SU-DHL-6 (cell line): Measurements from ENCODE around the gene KLF1.
"Not testable (repeated sequence)": the region's sequence is repeated elsewhere in the genome, so short reads cannot be mapped to it uniquely, and the experiment has no call there.

Experiments used
- CTCF ChIP-seq: fragments of 200-600 bp; sonication (generic); IDR thresholded peaks from one replicate; pipeline ENCODE4 v1.5.1; 2017; ENCODE audit warnings: antibody characterized with exemption, mild to moderate bottlenecking, low read length, moderate library complexity; ENCODE audit not compliant: insufficient read depth, poor library complexity, severe bottlenecking
- EZH2phosphoT487 ChIP-seq: fragments of 200-600 bp; sonication (generic), shearing (Covaris generic); conservative IDR thresholded peaks from 2 replicates; pipeline ENCODE4 v1.6.1; 2018; ENCODE audit warnings: mild to moderate bottlenecking, antibody characterized with exemption, low read length, moderate library complexity, mixed read lengths

GRCh38 chr19:12915860-12916259 lies 28.9 kb upstream of the KLF1 start:
- not testable (repeated sequence) for TF ChIP-seq CTCF, EZH2phosphoT487
